ENCODE results near the gene NFX1. TPM values are rescaled to one million over a fixed set of nuclear protein-coding genes. Genes with fewer than 3 reads are reported as not detected.

NFX1 gene
- total RNA-seq, 1 donor from 2014 or later = 33.2 TPM

GRCh38 chr9:33254211-33254610 is 36.1 kb upstream of the NFX1 start:
- Mint-ChIP-seq H3K27ac (ENCODE audit: unreplicated experiment) (no peak overlapping the region), H3K27me3 (ENCODE audit: low read depth) (no peaks in the 10 kb centered on the region), H3K9me3 (no peaks in the 10 kb centered on the region), H3K4me1 (no peaks in the 10 kb centered on the region), H3K4me3 (no peak overlapping the region), H3K36me3 (ENCODE audit: low read depth) (peaks cover 16% of the 10 kb centered on the region)
- DNase-seq (ENCODE audit: low read depth, low spot score) = no peak
- no peak for TF ChIP-seq CTCF (conservative IDR thresholded peaks at IDR 0.05)

DNA sequence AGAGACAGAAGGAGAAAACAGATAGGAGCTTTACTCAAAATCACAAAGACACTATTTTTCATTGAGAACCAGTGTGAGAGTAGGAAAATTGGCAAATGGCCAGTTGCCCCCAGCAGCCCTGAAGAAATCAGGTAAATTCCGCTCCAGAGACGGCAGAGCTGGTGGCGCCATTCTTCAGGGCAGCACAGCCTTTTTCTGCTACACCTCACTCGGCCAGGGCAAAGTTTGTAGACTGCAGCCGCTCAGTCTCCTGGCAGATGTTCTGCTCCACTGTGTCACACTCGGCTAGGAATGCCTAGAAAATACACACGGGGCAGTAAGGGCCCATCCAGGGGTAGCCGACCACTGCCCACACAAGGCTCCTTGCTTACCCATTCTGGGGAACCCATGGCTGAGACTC is 35.3 kb upstream of the NFX1 start:
- Mint-ChIP-seq H3K9me3 (no peaks in the 10 kb centered on the region), H3K27me3 (ENCODE audit: low read depth) (no peaks in the 10 kb centered on the region), H3K4me3 (no peak overlapping the region), H3K4me1 (no peaks in the 10 kb centered on the region), H3K27ac (ENCODE audit: unreplicated experiment) (no peak overlapping the region), H3K36me3 (ENCODE audit: low read depth) (peaks cover 16% of the 10 kb centered on the region)
- no peak for TF ChIP-seq CTCF (conservative IDR thresholded peaks at IDR 0.05)
- no peak for DNase-seq (ENCODE audit: low read depth, low spot score)

- no peaks in the 10 kb centered on the region for H3K4me1 Mint-ChIP-seq
- no peak for TF ChIP-seq CTCF (conservative IDR thresholded peaks at IDR 0.05)
- DNase-seq (ENCODE audit: low read depth, low spot score) = no peak
- no peaks in the 10 kb centered on the region for H3K9me3 Mint-ChIP-seq
- no peak overlapping the region for H3K4me3 Mint-ChIP-seq
- H3K27ac Mint-ChIP-seq (ENCODE audit: unreplicated experiment) = no peak overlapping the region
- H3K27me3 Mint-ChIP-seq (ENCODE audit: low read depth) = no peaks in the 10 kb centered on the region
- peaks cover 16% of the 10 kb centered on the region for H3K36me3 Mint-ChIP-seq (ENCODE audit: low read depth)
Measured at GRCh38 chr9:33255471-33255870, 34.8 kb upstream of the NFX1 start.

DNA sequence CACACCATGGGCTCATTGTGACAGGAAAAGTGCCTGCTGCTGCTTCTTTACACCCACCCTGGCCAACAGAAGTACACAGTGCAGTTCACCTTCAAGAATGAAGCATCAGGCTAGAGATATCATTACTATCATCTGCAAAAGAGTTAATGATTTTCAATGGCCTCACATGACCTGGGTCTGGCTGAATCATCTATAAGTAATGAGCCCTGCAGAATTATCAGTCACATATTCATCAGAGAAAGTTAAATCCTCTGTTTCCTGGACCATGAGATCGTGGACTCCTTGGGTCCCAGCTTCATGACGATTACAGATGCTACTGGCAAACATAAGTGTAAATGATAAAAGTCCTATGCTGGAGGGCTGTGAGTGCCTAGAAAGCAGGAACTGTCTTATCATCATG is 34.1 kb upstream of the NFX1 start:
- TF ChIP-seq CTCF (conservative IDR thresholded peaks at IDR 0.05) = no peak
- Mint-ChIP-seq H3K27me3 (ENCODE audit: low read depth) (no peaks in the 10 kb centered on the region), H3K4me1 (no peaks in the 10 kb centered on the region), H3K4me3 (no peak overlapping the region), H3K27ac (ENCODE audit: unreplicated experiment) (no peak overlapping the region), H3K9me3 (no peaks in the 10 kb centered on the region), H3K36me3 (ENCODE audit: low read depth) (peaks cover 16% of the 10 kb centered on the region)
- DNase-seq (ENCODE audit: low read depth, low spot score) = no peak

- no peak for TF ChIP-seq CTCF (conservative IDR thresholded peaks at IDR 0.05)
- H3K36me3 Mint-ChIP-seq (ENCODE audit: low read depth) = peaks cover 16% of the 10 kb centered on the region
Measured at GRCh38 chr9:33257276-33257675, 33.0 kb upstream of the NFX1 start.

DNA sequence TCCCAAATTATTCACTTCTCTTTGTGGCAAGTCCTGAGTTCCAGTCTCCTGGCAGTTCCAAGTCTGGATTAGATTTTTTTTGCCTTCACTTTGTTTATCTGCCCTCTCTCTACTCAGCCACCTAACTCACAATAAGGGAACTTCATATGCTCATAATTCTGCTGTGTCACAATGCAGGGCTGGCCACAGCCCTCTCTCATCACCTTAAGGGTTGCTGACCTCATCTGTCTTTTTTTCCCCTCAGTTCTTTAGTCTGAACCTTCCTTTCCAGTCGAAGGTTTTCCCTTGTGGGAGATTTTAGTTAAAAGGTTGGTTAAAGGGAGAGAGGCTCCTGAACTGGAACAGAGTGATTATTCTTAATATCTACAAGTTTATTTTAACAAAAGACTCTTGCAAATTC is 29.9 kb upstream of the NFX1 start:
- no peaks in the 10 kb centered on the region for H3K27me3 Mint-ChIP-seq (ENCODE audit: low read depth)
- no peak for DNase-seq (ENCODE audit: low read depth, low spot score)
- peaks cover 18% of the 10 kb centered on the region for H3K4me1 Mint-ChIP-seq
- H3K27ac Mint-ChIP-seq (ENCODE audit: unreplicated experiment) = no peak overlapping the region
- peaks cover 7% of the 10 kb centered on the region for H3K36me3 Mint-ChIP-seq (ENCODE audit: low read depth)
- no peak overlapping the region for H3K4me3 Mint-ChIP-seq
- no peaks in the 10 kb centered on the region for H3K9me3 Mint-ChIP-seq
- TF ChIP-seq CTCF (conservative IDR thresholded peaks at IDR 0.05) = no peak

More at GRCh38 chr9:33257276-33257675, 33.0 kb upstream of the NFX1 start:
- no peak overlapping the region for H3K4me3 Mint-ChIP-seq
- H3K27me3 Mint-ChIP-seq (ENCODE audit: low read depth) = no peaks in the 10 kb centered on the region
- no peaks in the 10 kb centered on the region for H3K4me1 Mint-ChIP-seq
- H3K9me3 Mint-ChIP-seq = no peaks in the 10 kb centered on the region
- no peak for DNase-seq (ENCODE audit: low read depth, low spot score)
- H3K27ac Mint-ChIP-seq (ENCODE audit: unreplicated experiment) = no peak overlapping the region
